Measurements from ENCODE around the gene ANKRD34A. TPM values are rescaled to one million over a fixed set of nuclear protein-coding genes. Genes with fewer than 3 reads are reported as not detected.

The ANKRD34A gene
- total and polyA plus RNA-seq, 2 of the 8 experiments (the other 6 are each of a cell fraction or from before 2014, with no cell fraction given): 0.15 to 0.20 TPM

DNA sequence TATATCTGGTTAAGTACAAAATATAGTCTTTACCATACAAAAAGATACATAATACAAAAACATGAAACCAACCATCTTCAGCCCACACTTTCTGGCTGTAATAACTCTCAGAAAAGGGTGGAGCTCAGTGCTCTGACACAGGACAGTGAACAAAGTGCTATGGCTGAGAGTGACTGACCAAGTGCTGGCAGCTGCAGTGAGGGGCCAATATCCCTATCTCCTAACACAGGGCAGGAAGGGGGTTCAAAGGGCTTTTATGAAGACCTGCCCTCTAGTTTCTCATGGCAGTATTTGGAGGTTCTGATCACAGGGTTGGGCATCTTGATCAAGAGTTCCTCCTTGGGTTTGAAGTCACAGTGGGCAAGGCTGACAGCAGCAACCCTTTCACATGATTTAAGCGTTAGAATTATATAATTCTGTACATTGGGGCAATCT lies 28.1 kb upstream of the ANKRD34A start:
- Histone ChIP-seq H3K4me3 (ENCODE audit: extremely low read depth in 1 of 4, insufficient read depth in 2 of 4, low read depth in 3 of 4, low read length in 4 of 4) (0 out of 8 replicates have a peak overlapping the region, but pooled peaks of 1 of the 4 experiments have one; percentile 14), H3K4ac (replicated peaks; ENCODE audit: insufficient read length, low read depth, low read length) (no peak overlapping the region), H3K9me3 (ENCODE audit: insufficient read depth in 2 of 2, low read depth in 1 of 2, low read length in 1 of 2) (no peaks in the 10 kb centered on the region), H2BK20ac (ENCODE audit: low read length) (no peak overlapping the region), H3K23me2 (ENCODE audit: low read depth, low read length) (peaks cover 9% of the 10 kb centered on the region), H4K8ac (ENCODE audit: extremely low read depth, insufficient read depth, low read length) (no peak overlapping the region; the same call in 1 of the 2 replicates), H2BK120ac (replicated peaks; ENCODE audit: low read depth, low read length) (no peak overlapping the region), H3K79me2 (ENCODE audit: control insufficient read depth in 1 of 2, insufficient read depth in 2 of 2, low read length in 2 of 2) (peaks cover 4 to 27% of the 10 kb centered on the region in 2 experiments; a peak in 3 of 4 replicates), H3K36me3 (ENCODE audit: control insufficient read depth in 2 of 4, insufficient read depth in 4 of 4, low read length in 3 of 4) (peaks cover 17 to 35% (median 25%) of the 10 kb centered on the region in 4 experiments), H2AFZ (ENCODE audit: low read length) (no peak overlapping the region), H4K20me1 (replicated peaks in 1 of 2; ENCODE audit: control insufficient read depth in 1 of 2, insufficient read depth in 2 of 2, low read length in 2 of 2) (peaks cover 0 to 2% of the 10 kb centered on the region in 2 experiments), H2BK15ac (ENCODE audit: low read length) (no peak overlapping the region), H3K27me3 (replicated peaks in 1 of 4; ENCODE audit: control insufficient read depth in 3 of 4, extremely low read depth in 1 of 4, insufficient read depth in 3 of 4, low read length in 3 of 4) (no peaks in the 10 kb centered on the region), H3K9ac (replicated peaks in 1 of 4; ENCODE audit: extremely low read depth in 1 of 4, low read depth in 3 of 4, low read length in 3 of 4) (no peak overlapping the region), H4K91ac (replicated peaks; ENCODE audit: insufficient read length, low read length) (no peak overlapping the region), H3K4me1 (replicated peaks in 1 of 4; ENCODE audit: control insufficient read depth in 3 of 4, insufficient read depth in 4 of 4, low read length in 3 of 4) (peaks cover 2 to 8% (median 5%) of the 10 kb centered on the region in 4 experiments; a peak in 4 of 7 replicates), H3K79me1 (ENCODE audit: low read depth, low read length) (peaks cover 6% of the 10 kb centered on the region; the same call in 1 of the 2 replicates), H4K5ac (ENCODE audit: insufficient read length, low read depth, low read length) (no peak overlapping the region), H3K18ac (ENCODE audit: extremely low read depth, low read length) (no peak overlapping the region), H2AK5ac (ENCODE audit: low read depth, low read length) (no peak overlapping the region), H3K4me2 (ENCODE audit: insufficient read depth in 1 of 2, low read depth in 2 of 2, low read length in 2 of 2) (peak overlapping the region in 1 of 2 experiments; percentile 96; a peak in 1 of 4 replicates), H3K56ac (replicated peaks; ENCODE audit: insufficient read length, low read depth, low read length) (no peak overlapping the region), H3K23ac (ENCODE audit: insufficient read length) (no peak overlapping the region), H3K14ac (ENCODE audit: insufficient read length) (no peak overlapping the region), H3K27ac (ENCODE audit: low read depth, low read length) (no peak overlapping the region), H2BK5ac (ENCODE audit: low read depth, low read length) (no peak overlapping the region), H2BK12ac (ENCODE audit: low read depth, low read length) (no peak overlapping the region)
- no peak for DNase-seq (ENCODE audit: low read depth in 1 of 2, low spot score in 2 of 2)
- 82% methylated on average over 1 of the region's 1 CpG; no CpG with 5 or more reads in 1 of the 2 experiments for WGBS, 2 experiments (ENCODE audit: extremely low coverage in 1 of 2, insufficient coverage in 1 of 2, insufficient read length in 1 of 2, insufficient replicate concordance in 2 of 2, low coverage in 1 of 2, low lambda C conversion rate in 2 of 2, missing lambda C conversion rate in 1 of 2)
- POLR2A ChIA-PET (ENCODE audit: partially characterized antibody): interaction anchor here (0.8 to 13.4 kb wide), 10 partner anchors 10 to 65 kb away, joined by 3 to 218 read pairs (median 6); partner anchors contain the start of genes HJV and RBM8A
- TF ChIP-seq FOSL1 (IDR thresholded peaks at IDR 0.05; ENCODE audit: insufficient read depth, low read depth, low read length): no peak
- TF ChIP-seq, protein P1, sequence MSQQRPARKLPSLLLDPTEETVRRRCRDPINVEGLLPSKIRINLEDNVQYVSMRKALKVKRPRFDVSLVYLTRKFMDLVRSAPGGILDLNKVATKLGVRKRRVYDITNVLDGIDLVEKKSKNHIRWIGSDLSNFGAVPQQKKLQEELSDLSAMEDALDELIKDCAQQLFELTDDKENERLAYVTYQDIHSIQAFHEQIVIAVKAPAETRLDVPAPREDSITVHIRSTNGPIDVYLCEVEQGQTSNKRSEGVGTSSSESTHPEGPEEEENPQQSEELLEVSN (IDR thresholded peaks at IDR 0.05): no peak
- TF ChIP-seq CTBP2 (IDR thresholded peaks at IDR 0.05; ENCODE audit: borderline replicate concordance, insufficient read depth, insufficient read length, low read length): no peak
- TF ChIP-seq CREB1 (IDR thresholded peaks at IDR 0.05): no peak
- TF ChIP-seq TBP (IDR thresholded peaks at IDR 0.05; ENCODE audit: low read depth, low read length): no peak
- TF ChIP-seq CBX5 (IDR thresholded peaks at IDR 0.05; ENCODE audit: low read depth, low read length): no peak
- TF ChIP-seq CHD1 (IDR thresholded peaks at IDR 0.05; ENCODE audit: low read depth, low read length): no peak
- no peak for TF ChIP-seq ZNF274 (IDR thresholded peaks at IDR 0.05; ENCODE audit: borderline replicate concordance, extremely low read depth, low read length)
- no peak for TF ChIP-seq RAD21 (IDR thresholded peaks at IDR 0.05 in 1 of 2, conservative IDR thresholded peaks at IDR 0.05 in 1 of 2; ENCODE audit: low read depth in 2 of 2, low read length in 2 of 2)
- TF ChIP-seq RXRA (IDR thresholded peaks at IDR 0.05; ENCODE audit: insufficient read depth, low read depth, low read length): no peak
- CTCF ChIA-PET (ENCODE audit: partially characterized antibody): interaction anchor here (1.1 to 12.6 kb wide), 6 partner anchors 11 to 25 kb away, joined by 3 to 93 read pairs (median 3); no protein-coding TSS in a partner anchor
- no peak for FAIRE-seq

All from H1 (cell line).